Muscle of arm (tissue), 12 donors: ENCODE results near the gene SP6. TPM values are rescaled to one million over a fixed set of nuclear protein-coding genes. Genes with fewer than 3 reads are reported as not detected.
A peak's percentile ranks its signal among the peaks of the same experiment; 100 is the strongest.

Experiments used
- DNase-seq: peaks from one replicate; pipeline ENCODE4 v3.0.0-alpha.2; 2013
- polyA plus RNA-seq, 12 donors: library from polyadenylated mRNA; unstranded; fragments of 120-200 nt; gene quantifications; one replicate each; pipeline ENCODE4 v1.2.1, GENCODE V29; 2013; ENCODE audit not compliant: insufficient read length in 12 of 12

SP6 gene
- polyA plus RNA-seq, 12 donors: 0.61 to 8.9 (median 1.5) TPM; not detected in 1

DNA sequence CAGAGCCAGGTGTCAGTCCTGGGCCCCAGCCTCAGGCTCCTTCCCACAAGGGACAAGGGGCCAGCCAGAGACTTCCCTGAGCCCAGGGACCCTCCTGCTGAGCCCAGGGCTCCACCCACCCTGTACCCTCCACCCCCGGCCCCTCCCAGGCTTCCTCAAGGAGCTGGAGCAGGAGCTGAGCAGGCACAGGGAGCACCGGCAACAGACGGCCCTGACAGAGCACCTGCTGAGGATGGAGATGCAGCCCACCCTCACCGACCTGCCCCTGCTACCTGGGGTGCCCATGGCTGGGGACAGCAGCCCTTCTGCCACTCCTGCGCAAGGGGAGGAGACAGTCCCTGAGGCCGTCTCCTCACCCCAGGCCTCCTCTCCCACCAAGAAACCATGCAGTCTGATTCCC lies 14.4 kb downstream of the SP6 start:
- DNase-seq: no peak

DNA sequence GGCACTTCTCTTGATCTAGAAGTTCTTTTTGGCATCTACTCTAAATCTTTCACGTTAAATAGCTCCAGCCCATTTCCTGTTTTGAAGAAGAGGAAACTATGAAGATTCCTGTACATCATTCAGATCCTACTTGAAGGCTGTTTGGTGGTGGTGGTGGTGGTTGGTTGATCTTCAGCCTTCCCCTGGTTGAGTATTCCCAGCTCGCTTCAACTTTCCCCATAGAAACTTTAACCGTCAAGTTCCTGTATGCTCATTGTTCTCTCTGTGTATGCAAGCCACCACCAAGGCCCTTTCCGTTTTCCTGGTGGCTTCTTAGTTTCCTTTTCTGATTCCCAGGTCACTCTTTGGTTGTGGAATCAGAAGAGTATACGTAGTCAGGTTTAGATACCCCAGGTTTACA lies 16.2 kb downstream of the SP6 start:
- DNase-seq: no peak

DNA sequence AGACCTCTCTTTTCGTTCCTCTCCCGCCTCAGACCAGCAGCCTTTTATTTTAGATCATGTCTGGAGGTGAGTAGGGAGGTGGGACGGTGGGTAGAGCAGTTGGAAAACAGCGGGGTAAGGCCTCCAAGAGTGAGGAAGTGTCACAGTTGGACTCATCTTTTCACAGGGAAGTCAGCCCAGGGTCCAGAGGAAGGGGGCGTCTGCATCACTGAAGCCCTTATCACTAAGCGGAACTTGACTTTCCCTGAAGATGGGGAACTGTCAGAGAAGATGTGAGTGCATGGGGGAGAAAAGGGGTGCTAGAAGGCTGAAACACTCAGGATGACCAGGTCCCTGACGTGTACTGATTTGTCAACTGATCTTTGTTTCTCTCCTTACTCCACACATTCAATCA lies 19.0 kb downstream of the SP6 start:
- DNase-seq: no peak

DNA sequence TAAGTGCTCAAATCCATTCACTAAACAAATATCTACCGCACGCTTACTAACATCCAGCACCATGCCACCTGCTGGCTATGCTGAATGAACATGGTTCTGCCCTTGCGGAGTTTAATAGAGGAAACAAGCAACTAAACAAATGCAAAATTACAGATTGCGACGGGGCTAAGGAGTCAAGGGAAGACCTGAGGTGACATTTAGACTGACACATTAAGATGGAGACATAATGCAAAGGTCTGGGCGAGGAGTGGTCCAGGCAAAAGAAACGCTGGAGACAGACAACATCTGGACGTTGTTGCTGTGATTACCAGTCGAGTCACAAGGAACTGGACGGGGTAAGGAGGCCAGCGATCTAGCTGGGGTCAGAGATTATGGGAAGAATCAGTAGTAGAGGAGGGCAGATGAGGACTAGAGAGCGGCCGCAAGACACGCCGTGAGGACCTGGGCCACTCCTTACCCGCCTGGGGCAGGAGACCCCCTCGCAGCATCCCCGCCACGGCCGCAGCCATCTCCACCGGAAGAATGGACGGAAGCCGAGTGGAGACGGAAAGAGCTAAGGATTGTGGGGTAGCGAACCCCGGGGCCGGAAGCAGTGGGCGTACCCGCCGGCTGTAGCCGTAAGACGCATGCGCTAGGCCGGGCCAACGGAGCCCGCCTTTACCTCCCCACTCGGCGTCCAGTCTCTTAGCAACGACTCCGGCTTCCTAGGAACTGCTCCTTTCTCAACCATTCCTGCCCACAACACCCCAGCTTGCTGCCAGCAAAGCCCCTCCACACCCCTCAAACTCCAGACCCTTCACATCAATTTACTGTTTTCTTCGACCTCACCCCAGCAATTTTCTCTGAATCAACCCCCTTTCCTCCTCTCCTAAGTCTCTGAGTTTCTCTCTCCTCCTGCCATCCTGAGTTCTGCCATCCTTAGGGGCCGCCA lies 19.7 kb downstream of the SP6 start, which contains the start of the genes LRRC46 and MRPL10:
TSS of gene LRRC46 (plus strand) at position 668 of the 931 bp plus-strand sequence. CDS start 320 bp downstream, outside the sequence.
TSS of gene MRPL10 (minus strand) at position 539 of the 931 bp plus-strand sequence. CDS start at position 509, 30 bp downstream.
- peak; percentile 96 for DNase-seq

DNA sequence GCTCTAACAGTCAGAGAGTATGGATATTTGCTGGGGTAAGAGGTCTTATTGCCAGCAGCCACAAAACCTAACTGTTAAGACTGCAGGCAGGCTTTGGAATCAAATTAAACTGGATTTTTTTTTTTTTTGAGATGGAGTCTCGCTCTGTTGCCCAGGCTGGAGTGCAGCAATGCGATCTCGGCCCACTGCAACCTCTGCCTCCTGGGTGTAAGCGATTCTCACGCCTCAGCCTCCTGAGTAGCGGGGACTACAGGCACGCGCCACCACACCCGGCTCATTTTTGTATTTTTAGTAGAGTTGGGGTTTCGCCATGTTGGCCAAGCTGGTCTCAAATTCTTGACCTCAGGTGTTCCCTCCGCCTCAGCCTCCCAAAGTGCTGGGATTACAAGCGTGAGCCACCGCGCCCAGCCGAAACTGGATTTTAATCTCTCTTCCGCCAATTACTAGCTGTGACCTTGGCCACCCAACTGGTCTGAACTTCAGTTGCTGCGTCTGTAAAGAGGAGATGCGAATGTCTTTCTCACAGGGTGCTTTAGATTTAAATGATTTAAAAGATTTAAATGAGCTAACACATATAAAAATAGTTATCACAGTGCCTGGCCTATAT lies 20.5 kb downstream of the SP6 start:
- no peak for DNase-seq

DNA sequence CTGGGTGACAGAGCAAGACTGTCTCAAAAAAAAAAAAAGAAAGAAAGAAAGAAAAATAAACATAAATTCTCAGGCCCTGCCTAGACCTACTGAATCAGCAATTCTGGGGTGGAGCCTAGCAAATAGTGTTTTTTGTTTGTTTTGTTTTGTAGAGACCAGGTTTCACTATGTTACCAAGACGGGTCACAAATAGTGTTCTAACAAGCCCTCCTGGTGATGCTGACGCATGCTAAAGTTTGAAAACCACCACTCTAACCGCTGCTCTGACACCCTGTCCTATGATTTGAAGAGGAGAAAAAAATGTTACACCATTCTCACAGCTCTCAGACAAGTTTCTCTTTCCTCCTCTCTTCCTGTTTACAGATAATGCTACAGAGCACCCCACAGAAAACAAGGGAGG lies 21.1 kb downstream of the SP6 start:
- no peak for DNase-seq

DNA sequence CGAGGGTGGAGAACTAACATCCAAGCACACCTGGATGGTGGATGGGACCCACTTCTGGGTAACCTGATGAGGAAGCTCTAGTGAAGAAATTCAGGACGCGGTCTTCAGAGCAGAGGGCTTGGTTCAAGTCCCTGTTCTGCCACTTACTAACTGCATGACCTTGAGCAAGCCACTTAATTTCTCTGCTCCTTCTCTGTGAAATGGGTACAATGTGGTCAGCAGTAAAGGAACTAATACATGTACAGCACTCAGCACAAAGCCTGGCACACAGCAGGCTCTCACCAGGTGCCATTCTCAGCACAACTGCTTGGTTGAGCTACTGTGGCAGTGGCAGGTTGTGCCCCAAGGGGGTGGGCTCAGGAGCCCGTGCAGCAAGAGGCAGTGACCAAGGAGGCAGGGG lies 27.4 kb downstream of the SP6 start:
- DNase-seq: no peak

DNA sequence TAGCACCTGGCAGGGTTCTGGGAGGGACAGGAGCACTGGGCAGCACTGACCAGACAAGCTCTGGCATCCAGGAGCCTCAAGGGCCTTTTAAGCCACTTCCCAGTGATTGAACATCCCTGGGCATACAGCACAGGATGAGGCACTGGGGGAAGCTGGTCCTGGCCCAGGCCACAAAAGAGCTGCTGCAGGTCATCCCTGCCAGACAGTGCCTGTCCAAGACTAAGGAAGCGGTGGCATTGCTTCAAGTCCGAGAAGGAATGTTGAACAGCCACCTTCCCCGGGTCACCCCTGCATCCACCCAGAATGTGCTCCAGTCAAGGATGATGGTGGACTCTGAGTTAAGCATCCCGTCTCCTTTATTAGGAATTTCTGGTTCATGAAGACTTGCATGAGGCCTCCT lies 28.2 kb downstream of the SP6 start:
- no peak for DNase-seq

DNA sequence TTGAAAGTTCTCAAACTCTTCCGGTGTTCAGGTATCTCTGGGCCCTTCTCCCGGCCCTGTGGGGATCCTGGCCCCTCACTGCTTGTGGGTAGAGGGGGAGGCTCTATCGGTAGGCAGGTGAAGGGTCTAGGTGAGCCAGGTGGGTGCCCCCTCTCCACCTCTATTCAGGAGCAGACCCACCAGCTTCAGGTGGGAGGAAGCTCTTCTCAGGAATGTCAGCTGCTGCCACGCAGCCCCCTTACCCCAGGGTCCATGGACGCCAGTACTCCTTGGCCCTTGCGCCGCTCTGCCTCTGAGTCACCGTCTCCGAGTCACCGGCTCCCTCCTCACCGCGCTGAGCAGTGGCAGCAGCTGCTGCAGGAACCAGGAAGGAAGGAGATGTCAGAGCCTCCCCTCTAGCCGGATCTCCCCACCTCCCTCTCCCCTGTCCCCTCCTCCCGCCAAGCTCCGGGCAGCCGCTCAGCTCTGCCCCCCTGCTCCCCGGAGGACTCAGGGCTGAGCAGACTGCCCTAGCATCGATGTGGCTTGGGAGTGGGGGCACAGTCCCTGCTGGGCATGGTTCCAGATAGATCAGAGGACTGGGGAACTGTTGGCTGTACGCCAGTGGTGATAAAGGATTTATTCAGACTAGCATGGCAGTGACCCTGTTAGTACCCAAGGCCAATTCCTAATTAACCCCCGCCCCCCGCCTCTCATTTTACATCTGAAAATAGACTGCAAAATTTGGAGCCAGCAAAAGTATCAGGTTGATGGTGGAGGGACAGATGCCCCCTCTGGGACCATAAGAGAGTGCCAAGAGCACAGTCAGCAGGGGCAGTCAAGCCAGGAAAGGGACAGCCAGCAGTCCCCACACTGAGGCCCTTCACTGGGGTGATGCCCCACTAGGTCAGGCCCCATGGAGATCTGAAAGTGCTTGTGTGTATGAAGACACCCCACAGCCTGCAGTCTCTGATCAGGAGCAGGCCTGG lies 29.3 kb downstream of the SP6 start, which contains the start of gene OSBPL7:
TSS of gene OSBPL7 (minus strand) at position 371 of the 968 bp plus-strand sequence. CDS start 1,516 bp downstream, outside the sequence.
- peak; percentile 78 for DNase-seq

DNA sequence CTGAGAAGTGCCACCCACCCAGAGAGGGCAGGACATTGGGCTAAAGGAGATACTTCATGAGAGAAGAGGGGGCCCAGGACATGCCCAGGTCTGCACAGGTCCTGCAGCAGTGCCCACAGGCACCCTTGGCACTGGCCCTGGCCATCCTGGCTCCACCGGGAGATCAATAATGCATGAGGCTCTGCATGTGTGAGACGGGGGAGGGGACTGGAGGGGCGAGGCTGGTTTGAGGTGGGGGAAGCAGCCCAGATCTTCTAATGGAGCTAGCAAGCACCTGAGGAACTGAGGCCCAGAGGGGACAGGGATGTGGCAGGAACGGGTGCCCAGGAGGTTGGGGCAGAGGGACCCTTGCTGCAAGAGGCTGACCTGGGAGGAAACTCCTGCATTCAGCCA lies 29.9 kb downstream of the SP6 start:
- no peak for DNase-seq

DNA sequence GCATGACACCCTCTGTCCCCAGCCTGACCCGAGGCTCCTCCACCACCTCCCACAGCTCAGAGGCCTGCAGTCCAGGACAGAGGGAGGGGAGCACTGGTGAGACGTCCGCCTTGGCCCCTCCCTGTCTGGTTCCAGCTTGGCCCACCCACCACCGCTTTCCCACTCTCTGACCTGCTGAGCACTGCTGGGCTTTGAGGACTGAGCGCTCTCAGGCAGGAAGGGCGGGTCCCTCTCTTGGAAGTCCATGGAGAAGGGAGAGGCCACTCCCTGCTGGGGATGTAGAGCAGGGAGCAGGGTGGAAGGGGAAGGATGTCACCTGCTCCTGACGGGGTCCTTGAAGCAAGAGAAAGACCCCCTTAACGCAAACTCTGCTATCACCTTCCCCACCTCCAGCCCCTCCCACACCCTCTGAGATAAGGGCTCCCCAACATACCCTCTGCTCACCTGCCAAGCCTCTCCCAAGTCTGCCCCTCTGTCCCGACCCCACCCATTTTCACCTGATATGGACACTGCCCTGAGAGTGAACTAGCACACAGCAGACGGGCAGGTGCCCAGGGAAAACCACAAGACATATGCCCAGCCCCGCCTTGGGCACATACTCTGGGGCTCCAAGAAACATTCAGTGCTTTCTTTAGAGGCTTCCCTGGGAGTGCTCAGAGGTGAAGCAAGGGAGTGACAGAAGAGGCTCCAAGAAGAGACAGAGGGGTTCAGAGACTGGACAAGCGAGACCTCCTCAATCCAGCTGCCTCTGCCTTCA lies 30.8 kb downstream of the SP6 start:
- DNase-seq: no peak

DNA sequence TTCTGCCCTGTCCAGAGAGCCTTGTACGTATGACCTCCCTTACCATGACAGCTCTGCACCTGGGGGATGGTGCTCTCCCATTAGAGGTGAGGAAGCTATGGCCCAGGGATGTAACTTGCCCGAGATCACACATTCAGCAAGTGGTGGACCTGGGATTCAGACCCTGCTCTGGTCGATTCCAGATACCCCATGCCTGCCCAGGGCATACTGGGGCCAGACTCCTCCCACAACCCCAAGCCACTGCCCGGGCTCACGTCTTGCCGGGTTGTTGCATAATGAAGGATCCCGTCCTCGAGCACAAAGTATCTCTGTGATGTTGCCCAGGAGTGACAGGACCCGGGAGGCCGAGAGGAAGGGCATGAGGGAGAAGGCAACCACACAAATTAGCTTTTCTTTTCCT lies 31.5 kb downstream of the SP6 start:
- no peak for DNase-seq

DNA sequence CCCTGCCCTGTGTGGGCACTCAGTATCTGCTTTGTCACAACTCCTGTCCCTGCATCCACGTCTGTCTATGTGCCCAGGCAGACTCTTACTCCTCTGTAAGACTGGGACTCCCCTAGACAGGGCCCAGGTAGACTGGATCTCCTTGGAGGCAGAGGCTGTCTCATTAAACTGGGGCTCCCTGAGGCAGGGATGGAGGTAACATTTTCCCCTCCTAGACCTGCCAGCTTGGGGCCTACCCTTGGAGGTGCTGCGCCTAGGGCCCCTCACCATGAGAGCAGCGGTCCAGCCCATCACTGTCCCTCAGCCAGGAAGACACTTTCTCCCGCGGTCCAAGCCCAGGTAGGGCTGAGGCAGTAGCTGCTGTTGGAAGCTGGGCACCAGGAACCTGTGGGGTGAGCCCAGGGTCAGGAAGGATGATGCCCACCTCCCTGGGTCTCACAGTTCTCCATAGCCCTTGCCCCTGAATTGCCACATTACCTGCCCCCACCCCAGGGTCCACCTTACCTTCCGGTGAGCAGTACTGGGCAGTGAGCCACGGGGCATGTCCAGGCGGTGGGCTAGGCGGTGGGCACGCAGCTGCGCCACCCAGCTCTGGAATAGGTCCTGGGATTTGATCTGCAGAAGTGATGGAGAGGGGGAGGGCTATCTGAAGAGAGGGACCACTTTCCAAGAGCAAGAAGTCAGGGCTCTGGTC lies 32.8 kb downstream of the SP6 start:
- no peak for DNase-seq

DNA sequence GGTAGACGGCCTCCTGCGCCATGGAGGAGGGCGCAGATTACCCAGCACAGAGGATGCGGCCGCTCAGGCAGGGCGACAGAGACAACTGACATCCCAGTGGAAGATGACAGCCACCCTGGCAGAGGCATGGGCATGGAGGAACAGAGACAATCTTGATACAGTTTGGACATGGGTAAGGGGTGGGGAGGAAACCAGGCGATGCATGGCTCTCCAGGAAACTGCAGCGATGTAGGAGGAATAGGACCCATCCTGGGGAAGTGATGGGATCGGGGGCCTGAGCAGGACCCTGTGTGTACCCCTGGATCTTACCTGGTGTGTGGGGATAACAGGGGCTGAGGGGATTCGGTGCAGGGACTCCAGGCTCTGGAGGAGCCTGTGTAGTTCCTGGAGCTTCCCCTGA lies 34.0 kb downstream of the SP6 start:
- no peak for DNase-seq

DNA sequence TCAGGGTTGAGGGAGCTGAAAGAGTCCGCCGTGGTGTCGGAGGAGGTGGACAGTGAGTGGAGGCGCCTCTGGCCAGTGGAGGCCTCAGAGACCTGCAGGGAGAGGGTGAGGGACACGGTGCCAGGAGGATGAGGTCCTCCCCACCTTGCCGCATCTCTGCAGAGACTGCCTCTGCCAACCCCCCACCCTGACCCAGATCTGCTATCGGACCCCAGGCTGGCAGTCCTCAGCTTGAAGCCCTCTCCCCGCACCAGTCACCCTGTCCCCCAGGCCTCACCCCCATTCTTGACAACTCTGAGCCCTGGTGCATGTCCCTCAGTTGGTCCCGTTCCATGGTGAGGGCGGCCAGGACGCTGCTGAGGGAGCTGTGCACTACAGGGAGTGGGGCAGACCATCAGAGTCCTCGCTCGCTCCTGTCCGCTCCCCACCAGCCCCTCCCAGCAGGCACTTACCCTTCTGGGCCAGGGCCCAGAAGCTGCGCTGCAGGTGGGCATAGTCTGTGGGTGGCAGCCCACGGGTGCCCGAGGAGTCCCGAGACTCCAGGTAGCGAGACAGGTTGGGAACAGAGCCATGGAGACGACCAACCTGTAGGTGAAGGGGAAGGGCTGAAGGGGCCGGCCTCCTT lies 34.7 kb downstream of the SP6 start:
- DNase-seq: no peak

DNA sequence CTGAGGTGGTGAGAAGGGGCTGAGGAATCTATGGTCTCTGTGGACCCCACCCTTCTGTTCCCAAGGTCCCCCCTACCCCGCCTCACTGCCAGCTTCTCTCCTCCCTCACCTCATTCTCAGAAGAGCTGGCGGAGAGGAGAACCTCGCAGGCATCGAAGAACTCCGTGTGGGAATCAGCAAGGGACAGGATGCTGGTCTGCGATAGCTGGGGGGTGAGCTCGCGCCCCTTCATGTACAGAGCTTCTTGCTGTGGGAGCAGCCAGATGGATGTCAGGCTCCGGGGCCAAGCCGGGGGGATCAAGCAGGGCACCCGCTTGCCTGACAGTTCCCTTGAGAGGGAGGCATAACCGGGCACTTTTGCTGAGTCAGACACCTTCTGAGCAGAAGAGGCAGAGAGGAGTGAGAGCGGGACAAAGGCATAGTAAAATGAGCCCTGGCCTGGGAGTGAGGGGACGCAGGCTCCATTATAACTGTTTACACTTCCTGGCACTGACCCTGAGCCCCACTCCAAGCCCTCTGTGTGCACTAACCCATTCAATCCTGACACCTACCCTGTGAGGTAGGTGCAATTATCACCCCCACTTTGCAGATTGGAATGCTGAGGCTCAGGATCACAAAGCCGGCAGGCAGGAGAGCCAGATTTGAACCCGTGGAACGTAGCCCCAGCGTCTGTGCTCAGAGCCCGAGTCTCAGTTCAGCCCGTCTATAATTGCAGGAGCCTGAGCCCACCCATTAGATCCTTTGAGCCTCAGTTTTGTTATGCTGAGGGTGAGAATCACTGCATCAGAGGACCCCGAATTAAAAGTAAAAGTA lies 35.7 kb downstream of the SP6 start:
- DNase-seq: no peak

DNA sequence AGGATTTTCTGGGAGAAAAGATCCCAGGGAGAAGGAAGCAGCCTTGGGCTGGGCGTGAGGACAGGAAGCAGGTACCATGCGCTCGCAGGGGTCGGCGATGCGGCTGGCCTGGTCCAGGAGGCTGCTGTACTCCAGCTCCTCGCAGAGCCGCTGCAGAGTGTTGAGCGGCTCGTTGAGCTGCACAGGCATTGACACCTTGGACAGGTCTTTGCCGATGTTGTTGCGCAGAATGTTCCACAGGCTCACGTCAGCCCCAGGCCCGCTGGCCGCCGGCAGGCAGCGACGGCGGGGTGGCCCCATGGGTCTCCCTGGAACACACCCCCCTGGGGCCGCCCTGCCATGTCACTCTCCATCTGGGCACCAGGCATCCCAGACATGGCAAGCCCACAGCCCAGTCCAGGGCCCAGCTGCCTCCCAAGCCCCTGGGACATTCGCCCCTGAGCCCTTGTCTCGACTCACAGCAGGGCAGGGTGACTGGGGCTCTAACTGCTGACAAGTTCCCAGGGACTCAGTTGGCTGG lies 37.4 kb downstream of the SP6 start:
- no peak for DNase-seq

DNA sequence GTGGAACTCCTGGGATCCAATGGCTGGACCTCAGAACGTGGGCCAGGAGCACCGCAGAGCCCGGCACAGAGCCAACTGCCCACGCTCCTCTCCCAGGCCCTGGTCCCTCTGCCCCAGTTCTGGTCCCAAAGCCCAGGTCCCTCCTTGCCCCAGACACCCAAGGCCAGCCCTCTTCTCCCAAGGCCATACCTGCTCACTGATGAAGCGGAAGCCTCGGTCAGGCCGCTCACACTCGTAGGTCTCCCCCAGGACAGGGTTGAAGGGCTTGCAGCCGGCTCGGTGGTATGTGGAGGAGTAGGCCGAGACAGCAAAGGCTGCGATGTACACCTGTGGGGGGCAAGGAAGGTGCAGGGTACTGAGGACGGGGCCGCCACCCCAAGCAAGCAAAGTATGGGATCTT lies 37.9 kb downstream of the SP6 start:
- no peak for DNase-seq
